Ishikawa (cell line): Measurements from ENCODE around the gene TNP2.

Source experiments
- CEBPB ChIP-seq: IDR thresholded peaks from 2 replicates; pipeline ENCODE4 v1.6.1; 2012
- CREB1 ChIP-seq: IDR thresholded peaks from 2 replicates; pipeline ENCODE4 v1.6.1; 2012; ENCODE audit warnings: low read depth
- EP300 ChIP-seq: IDR thresholded peaks from 2 replicates; pipeline ENCODE4 v1.6.1; 2012; ENCODE audit warnings: borderline replicate concordance
- MAX ChIP-seq: IDR thresholded peaks from 2 replicates; pipeline ENCODE4 v1.6.1; 2012
- NFIC ChIP-seq: IDR thresholded peaks from 2 replicates; pipeline ENCODE4 v1.6.1; 2012
- RAD21 ChIP-seq: IDR thresholded peaks from 2 replicates; pipeline ENCODE4 v1.6.1; 2012; ENCODE audit warnings: low read depth
- REST ChIP-seq: IDR thresholded peaks from 2 replicates; pipeline ENCODE4 v1.6.1; 2012; ENCODE audit warnings: low read depth, mild to moderate bottlenecking
- TAF1 ChIP-seq: IDR thresholded peaks from 2 replicates; pipeline ENCODE4 v1.6.1; 2012; ENCODE audit warnings: low read depth, mild to moderate bottlenecking
- TEAD4 ChIP-seq: IDR thresholded peaks from 2 replicates; pipeline ENCODE4 v1.6.1; 2012
- USF1 ChIP-seq: IDR thresholded peaks from 2 replicates; pipeline ENCODE4 v1.6.1; 2012
- YY1 ChIP-seq: IDR thresholded peaks from 2 replicates; pipeline ENCODE4 v1.6.1; 2012; ENCODE audit warnings: low read depth

- TF ChIP-seq REST (no peak), CEBPB (no peak), USF1 (no peak), CREB1 (no peak), RAD21 (no peak), TAF1 (no peak), EP300 (no peak), TEAD4 (no peak), MAX (no peak), NFIC (no peak), YY1 (no peak)
These were observed 9.2 kb downstream of the TNP2 start for GRCh38 chr16:11259655-11260595.
